ENCODE data around the gene CACFD1.

GRCh38 chr9:133491656-133491925 lies 31.8 kb downstream of the CACFD1 start:
- no peak for TF ChIP-seq TAF1 (IDR thresholded peaks at IDR 0.05; ENCODE audit: borderline replicate concordance, insufficient read depth, low read length)
- TF ChIP-seq POLR2AphosphoS5 (IDR thresholded peaks at IDR 0.05; ENCODE audit: low read depth, low read length): no peak
